HG03159 (cell line): ENCODE data around the gene OLFM1.

ENCODE experiments used
- ATAC-seq: cut with Tn5 transposase; IDR thresholded peaks from one replicate; pipeline ENCODE4 v1.9.1; 2021; ENCODE audit warnings: mild to moderate bottlenecking, moderate library complexity; ENCODE audit not compliant: unreplicated experiment

OLFM1 gene

DNA sequence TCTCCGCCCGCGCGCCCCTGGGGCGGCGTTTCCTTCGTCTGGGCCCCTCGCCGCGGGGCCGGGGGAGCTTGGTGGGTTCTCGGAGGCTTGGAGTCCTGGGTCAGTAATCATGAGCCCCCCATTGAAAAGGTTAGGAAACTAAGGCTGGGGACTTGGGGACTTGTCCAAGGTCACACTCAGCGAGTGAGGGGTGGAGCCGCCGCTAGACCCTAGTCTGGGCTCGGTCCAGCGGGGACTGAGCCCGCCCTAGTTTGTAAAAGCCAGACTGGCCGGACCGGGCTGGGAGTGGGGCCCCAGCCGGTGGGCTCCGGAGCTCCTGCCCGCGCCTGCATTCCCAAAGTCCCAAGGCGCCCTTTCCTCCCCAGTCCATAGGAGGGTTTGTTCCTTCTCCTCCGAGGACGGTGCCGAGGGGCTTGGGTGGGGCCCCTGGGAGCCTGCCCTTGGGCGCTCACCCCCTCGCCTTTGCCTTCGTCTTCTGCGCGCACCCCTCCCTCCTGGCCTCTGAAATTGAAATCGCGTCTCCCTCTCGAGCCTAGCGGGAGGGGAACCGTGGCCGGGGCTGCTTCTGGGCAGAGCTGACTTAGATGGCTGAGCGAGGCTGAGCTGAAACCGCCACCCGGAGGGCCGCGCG, 995 bp downstream of the OLFM1 start:
- no peak for ATAC-seq

GRCh38 chr9:135088979-135089847, 1.7 kb downstream of the OLFM1 start:
- ATAC-seq = no peak

GRCh38 chr9:135090081-135090480, 2.6 kb downstream of the OLFM1 start:
- no peak for ATAC-seq

DNA sequence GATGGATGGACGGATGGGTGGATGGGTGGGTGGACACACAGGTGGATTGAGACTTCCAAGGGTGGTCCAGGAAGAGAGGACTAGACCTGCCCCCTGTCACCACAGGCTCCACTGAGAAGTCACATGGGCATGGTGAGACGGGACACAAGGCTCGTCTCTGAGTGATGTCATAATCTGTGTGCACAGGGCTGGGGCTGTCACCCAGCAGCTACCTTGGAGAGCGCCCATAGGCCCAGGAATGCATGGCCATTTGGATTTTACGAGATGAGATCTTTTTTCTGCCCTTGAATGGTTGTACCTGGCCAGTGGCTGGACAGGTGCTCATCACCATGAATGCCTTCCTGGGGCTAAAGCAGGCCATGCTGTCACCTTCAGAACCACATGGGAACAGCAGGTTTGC, 3.1 kb downstream of the OLFM1 start:
- no peak for ATAC-seq

- no peak for ATAC-seq
Observed at GRCh38 chr9:135091545-135091944, 4.1 kb downstream of the OLFM1 start.

- ATAC-seq = no peak
Observed at GRCh38 chr9:135093111-135093510, 5.6 kb downstream of the OLFM1 start.

- ATAC-seq = no peak
Observed at GRCh38 chr9:135093911-135094584, 6.6 kb downstream of the OLFM1 start.

DNA sequence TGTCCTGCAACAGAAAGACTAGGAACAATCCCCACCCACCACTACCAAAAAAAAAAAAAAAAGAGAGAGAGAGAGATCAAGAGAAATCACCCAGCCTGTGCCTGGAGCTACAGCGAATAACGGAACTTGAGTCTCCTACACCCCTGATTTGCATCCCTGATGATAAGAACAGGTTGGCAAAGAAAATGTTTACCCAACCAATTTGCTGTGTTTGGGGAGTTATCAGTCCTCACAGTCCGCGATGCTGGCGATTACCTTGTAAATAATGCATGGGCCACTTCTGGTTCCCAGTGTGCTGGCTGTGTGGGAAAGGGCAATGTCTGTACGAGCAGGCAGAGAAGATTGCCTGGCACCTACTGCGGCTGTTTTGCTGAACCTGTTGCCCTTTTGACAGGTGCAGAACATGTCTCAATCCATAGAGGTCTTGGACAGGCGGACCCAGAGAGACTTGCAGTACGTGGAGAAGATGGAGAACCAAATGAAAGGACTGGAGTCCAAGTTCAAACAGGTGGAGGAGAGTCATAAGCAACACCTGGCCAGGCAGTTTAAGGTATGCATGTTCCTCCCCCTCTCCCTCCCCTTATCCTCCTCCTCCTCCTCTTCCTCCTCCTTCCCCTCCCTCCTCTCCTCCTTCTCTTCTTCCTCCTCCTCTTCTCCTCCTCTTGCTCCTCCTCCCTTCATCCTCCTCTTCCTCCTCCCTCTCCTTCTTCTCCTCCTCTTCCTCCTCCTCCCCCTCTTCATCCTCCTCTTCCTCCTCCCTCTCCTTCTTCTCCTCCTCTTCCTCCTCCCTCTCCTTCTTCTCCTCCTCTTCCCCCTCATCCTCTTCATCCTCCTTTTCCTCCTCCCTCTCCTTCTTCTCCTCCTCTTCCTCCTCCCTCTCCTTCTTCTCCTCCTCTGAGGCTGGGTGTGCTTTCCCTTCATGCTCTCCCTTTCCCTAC, 8.3 kb downstream of the OLFM1 start:
- no peak for ATAC-seq

GRCh38 chr9:135096408-135096895, 9.0 kb downstream of the OLFM1 start:
- no peak for ATAC-seq

- no peak for ATAC-seq
Observed at GRCh38 chr9:135098400-135099105, 11.1 kb downstream of the OLFM1 start.

DNA sequence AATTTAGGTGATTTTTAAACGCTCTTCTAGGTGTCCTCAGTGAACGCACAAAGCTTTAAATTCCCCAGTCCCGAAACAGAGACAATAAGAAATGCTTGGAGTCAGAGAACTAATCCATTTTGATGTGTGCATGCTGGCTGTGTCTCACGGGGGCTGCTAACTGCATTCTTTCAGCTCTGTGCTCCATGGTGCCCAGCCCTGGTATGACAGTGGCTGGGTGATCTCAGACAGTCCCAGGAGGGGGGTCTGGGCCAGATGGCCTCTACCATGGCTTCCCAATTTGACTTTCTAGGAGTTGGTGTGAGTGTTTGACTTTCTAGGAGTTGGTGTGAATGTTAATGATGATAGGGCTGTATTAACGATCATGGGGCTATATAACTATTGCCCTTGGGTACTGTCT, 12.1 kb downstream of the OLFM1 start:
- ATAC-seq = no peak

DNA sequence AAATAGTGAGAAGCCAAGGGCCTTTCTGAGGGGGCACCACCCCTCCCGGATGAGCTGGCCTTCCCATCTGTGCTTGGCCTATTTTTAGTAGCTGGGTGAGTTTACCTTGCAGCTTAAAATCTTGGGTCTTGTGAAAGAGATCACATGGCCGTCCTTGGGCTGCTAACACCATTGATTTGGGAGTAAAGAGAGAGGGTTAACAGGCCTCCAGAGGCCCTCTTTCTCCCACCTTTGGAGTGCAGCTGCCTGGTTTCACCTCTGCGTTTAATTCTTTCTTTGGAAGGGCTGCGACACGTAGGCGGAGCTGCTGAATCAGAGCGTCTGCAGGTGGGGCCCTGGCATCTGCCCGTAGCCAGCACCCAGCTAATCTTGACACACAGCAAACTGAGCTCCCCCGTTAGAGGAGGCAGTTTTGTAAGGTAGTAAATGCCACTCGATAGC, 12.8 kb downstream of the OLFM1 start:
- ATAC-seq = no peak

GRCh38 chr9:135100725-135101410, 13.4 kb downstream of the OLFM1 start:
- no peak for ATAC-seq

GRCh38 chr9:135101486-135101885, 14.0 kb downstream of the OLFM1 start:
- ATAC-seq = no peak

DNA sequence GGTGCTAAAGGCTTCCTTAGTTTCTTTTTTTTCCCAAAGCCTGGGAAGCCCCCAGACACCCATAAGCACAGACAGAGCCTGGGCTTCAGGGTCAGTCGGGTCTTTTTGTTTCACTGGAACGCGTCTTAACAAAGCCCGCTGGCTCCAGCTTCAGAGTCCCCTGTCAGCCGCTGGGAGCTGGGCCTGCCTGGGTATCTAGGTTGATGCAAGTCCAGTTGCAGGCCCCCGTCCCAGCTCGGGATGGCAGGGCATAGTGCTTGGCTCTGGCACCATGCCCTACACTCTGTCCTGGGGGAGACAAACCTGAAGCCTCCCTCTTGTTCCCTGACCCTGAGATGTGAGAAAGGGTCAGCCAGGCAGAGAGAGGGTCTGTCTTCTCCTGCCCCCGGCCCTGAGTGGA, 14.5 kb downstream of the OLFM1 start:
- no peak for ATAC-seq

DNA sequence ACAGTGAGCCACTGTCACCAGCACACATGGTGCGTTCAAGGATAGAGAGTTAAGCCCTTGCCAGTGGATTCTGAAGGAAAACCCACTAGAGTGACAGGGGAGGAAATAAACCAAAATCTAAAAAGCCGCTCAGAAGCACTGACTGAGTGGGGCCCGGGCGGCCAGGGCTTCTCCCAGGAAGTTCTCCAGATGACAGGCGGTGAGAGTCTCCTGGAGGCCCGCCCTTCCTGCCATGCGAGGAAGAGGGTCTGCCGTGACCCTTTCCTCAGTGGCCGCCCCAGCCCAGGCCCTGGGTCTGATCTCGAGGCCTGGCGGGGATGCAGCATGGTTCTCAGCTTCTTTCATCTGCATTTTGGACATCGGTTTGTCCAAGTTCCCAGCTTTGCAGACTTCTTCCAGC, 14.9 kb downstream of the OLFM1 start:
- ATAC-seq = no peak

GRCh38 chr9:135103001-135103446, 15.6 kb downstream of the OLFM1 start:
- no peak for ATAC-seq

DNA sequence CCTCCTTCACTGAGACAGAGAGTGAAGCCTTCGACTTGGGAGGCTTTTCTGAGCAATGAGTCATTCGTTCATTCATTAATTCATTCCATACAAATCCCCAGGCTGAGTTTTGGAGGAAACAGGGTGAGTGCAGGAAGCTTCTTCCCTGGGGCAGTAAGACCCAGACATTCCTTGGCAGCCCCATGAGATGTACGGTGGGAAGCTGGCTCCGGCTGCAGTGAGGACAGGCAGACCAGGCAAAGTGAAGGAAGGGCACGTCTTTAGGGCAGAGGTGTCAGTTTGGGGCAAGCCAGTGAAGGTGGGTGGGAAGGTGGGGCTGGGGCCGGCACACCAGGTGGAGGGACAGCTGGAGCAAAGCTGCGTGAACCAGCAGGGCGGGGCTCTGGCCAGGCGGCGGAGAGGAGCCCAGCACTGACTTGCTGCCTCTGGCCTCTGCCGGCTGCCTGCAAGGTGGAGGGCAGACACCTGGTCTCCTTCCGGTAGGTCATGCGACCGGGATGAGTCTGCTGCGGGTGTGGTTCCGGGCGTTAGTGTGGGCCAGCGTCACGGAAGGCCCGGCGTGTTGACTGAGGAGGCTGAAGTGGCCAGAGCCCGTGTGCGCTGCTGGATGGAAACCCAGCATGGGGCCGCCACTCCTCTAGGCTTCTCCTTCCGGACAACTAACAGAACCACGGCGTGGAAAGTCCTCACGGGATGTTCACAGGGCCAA, 16.6 kb downstream of the OLFM1 start:
- ATAC-seq = no peak

GRCh38 chr9:135104761-135105160, 17.3 kb downstream of the OLFM1 start:
- ATAC-seq = no peak
